BLaER1 (cell line): ENCODE measurements around the gene SLC30A3.

Source experiments
- H3K27ac ChIP-seq: shearing (Covaris generic); formaldehyde crosslinking; 2 replicates; pipeline ENCODE4 v1.8.1; 2022
- H3K27me3 ChIP-seq: shearing (Covaris generic); formaldehyde crosslinking; 2 replicates; pipeline ENCODE4 v1.8.1; 2022
- H3K36me3 ChIP-seq: shearing (Covaris generic); formaldehyde crosslinking; 2 replicates; pipeline ENCODE4 v1.8.1; 2022
- H3K4me1 ChIP-seq: shearing (Covaris generic); formaldehyde crosslinking; 2 replicates; pipeline ENCODE4 v1.8.1; 2022
- H3K4me2 ChIP-seq: shearing (Covaris generic); formaldehyde crosslinking; 2 replicates; pipeline ENCODE4 v1.8.1; 2022
- H3K4me3 ChIP-seq: shearing (Covaris generic); formaldehyde crosslinking; 2 replicates; pipeline ENCODE4 v1.8.1; 2022
- H3K9ac ChIP-seq: shearing (Covaris generic); formaldehyde crosslinking; 2 replicates; pipeline ENCODE4 v1.8.1; 2022
- H3K9me3 ChIP-seq: shearing (Covaris generic); formaldehyde crosslinking; 2 replicates; pipeline ENCODE4 v1.8.1; 2022
- H4K20me1 ChIP-seq: shearing (Covaris generic); formaldehyde crosslinking; 2 replicates; pipeline ENCODE4 v1.8.1; 2022
- Cebpa-rat ChIP-seq: shearing (Covaris generic); IDR thresholded peaks from 2 replicates; pipeline ENCODE4 v1.8.1; 2022

Gene SLC30A3

DNA sequence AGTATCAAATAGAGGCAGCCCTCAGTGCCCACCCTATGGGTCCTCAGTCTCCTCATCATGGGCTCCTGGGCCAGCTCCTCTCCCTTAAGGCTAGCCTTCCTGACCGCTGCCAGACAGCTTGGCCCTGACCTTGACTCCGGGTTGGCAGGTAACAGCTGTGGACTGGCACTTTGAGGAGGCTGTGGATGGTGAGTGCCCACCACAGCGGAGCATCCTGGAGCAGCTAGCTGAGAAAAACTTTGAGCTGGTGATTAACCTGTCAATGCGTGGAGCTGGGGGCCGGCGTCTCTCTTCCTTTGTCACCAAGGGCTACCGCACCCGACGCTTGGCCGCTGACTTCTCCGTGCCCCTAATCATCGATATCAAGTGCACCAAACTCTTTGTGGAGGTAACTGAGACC, 26.7 kb downstream of the SLC30A3 start:
- H3K36me3 ChIP-seq, result peaks cover 100% of the 10 kb centered on the region
- peaks cover 16% of the 10 kb centered on the region for H3K4me1 ChIP-seq
- no peak overlapping the region for H3K4me2 ChIP-seq
- H3K9me3 ChIP-seq, result no peaks in the 10 kb centered on the region
- H3K27me3 ChIP-seq, result no peaks in the 10 kb centered on the region
- no peak overlapping the region for H3K4me3 ChIP-seq
- H3K9ac ChIP-seq, result no peak overlapping the region
- no peak overlapping the region for H3K27ac ChIP-seq
- no peak for TF ChIP-seq Cebpa-rat
- H4K20me1 ChIP-seq, result peaks cover 8% of the 10 kb centered on the region; the same call in 1 of the 2 replicates

DNA sequence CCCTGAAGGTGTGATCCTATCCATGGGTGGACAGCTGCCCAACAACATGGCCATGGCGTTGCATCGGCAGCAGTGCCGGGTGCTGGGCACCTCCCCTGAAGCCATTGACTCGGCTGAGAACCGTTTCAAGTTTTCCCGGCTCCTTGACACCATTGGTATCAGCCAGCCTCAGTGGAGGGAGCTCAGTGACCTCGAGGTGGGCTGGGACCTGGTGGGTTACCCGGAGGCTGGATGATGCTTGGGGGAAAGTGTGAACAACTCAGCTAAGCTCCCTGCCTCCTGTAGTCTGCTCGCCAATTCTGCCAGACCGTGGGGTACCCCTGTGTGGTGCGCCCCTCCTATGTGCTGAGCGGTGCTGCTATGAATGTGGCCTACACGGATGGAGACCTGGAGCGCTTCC, 29.5 kb downstream of the SLC30A3 start:
- TF ChIP-seq Cebpa-rat, result no peak

DNA sequence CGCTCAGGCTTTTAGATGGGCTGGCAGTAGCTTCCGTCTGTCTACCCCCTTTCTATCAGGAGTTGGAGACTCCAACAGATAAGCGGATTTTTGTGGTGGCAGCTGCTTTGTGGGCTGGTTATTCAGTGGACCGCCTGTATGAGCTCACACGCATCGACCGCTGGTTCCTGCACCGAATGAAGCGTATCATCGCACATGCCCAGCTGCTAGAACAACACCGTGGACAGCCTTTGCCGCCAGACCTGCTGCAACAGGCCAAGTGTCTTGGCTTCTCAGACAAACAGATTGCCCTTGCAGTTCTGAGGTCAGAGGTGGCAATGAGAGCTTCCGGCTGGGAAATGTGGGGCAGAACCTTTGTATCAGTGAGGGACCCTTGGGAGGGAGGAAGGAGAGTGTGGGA, 30.9 kb downstream of the SLC30A3 start:
- peak overlapping the region; percentile 91 for H3K4me2 ChIP-seq

More for the DNA sequence above, 29.5 kb downstream of the SLC30A3 start:
- Histone ChIP-seq H3K9ac (no peak overlapping the region), H3K27me3 (no peaks in the 10 kb centered on the region), H3K4me1 (peaks cover 28% of the 10 kb centered on the region), H4K20me1 (peaks cover 8% of the 10 kb centered on the region; the same call in 1 of the 2 replicates), H3K27ac (no peak overlapping the region), H3K4me3 (no peak overlapping the region), H3K36me3 (peaks cover 99% of the 10 kb centered on the region), H3K9me3 (no peaks in the 10 kb centered on the region), H3K4me2 (no peak overlapping the region)

DNA sequence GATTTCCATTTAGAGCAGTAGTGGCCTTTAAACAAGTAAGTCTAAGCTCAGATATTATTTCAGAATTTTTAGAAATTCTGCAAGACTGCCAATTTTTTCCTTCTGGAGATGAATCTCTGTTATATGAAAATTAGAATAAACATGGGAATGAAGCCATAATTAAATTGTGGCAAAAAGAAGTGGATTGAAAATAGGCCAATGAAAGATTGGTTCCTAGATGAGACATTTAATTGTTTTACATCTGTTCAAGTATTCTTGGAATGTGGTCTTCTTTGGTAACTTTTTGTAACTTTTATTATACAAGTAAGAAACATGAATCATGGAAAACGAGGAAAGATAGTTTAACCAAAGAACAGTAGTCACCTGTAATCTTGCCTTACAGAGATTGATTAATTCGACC, 35.3 kb downstream of the SLC30A3 start:
- peaks cover 26% of the 10 kb centered on the region for H3K4me1 ChIP-seq
- no peak overlapping the region for H3K4me2 ChIP-seq
- H3K27ac ChIP-seq, result no peak overlapping the region
- H3K36me3 ChIP-seq, result peaks cover 99% of the 10 kb centered on the region
- peaks cover 5% of the 10 kb centered on the region; the same call in 1 of the 2 replicates for H4K20me1 ChIP-seq
- H3K27me3 ChIP-seq, result no peaks in the 10 kb centered on the region
- no peak overlapping the region for H3K9ac ChIP-seq
- TF ChIP-seq Cebpa-rat, result no peak
- H3K4me3 ChIP-seq, result no peak overlapping the region
- H3K9me3 ChIP-seq, result no peaks in the 10 kb centered on the region

More for the DNA sequence above, 30.9 kb downstream of the SLC30A3 start:
- peaks cover 99% of the 10 kb centered on the region for H3K36me3 ChIP-seq
- no peaks in the 10 kb centered on the region for H3K9me3 ChIP-seq
- no peaks in the 10 kb centered on the region for H3K27me3 ChIP-seq
- H3K9ac ChIP-seq, result peak overlapping the region; percentile 46; the same call in 1 of the 2 replicates
- H3K4me3 ChIP-seq, result no peak overlapping the region
- H3K4me1 ChIP-seq, result peaks cover 28% of the 10 kb centered on the region
- no peak for TF ChIP-seq Cebpa-rat
- H4K20me1 ChIP-seq, result peaks cover 8% of the 10 kb centered on the region; the same call in 1 of the 2 replicates
- H3K27ac ChIP-seq, result peak overlapping the region; percentile 83

DNA sequence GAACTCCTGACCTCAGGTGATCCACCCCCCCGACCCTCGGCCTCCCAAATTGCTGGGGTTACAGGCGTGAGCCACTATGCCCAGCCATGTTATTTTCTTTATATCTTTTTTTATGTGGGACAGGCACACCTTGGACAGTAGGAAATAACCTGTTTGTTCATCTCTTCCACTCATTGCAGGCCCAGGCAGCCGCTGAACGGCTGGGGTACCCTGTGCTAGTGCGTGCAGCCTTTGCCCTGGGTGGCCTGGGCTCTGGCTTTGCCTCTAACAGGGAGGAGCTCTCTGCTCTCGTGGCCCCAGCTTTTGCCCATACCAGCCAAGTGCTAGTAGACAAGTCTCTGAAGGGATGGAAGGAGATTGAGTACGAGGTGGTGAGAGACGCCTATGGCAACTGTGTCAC, 37.3 kb downstream of the SLC30A3 start:
- H3K9me3 ChIP-seq, result no peaks in the 10 kb centered on the region
- peaks cover 6% of the 10 kb centered on the region for H3K4me1 ChIP-seq
- H3K36me3 ChIP-seq, result peaks cover 98% of the 10 kb centered on the region
- H3K27ac ChIP-seq, result no peak overlapping the region
- no peak overlapping the region for H3K4me3 ChIP-seq
- no peak overlapping the region for H3K9ac ChIP-seq
- no peaks in the 10 kb centered on the region for H4K20me1 ChIP-seq
- TF ChIP-seq Cebpa-rat, result no peak
- no peak overlapping the region for H3K4me2 ChIP-seq
- H3K27me3 ChIP-seq, result no peaks in the 10 kb centered on the region

DNA sequence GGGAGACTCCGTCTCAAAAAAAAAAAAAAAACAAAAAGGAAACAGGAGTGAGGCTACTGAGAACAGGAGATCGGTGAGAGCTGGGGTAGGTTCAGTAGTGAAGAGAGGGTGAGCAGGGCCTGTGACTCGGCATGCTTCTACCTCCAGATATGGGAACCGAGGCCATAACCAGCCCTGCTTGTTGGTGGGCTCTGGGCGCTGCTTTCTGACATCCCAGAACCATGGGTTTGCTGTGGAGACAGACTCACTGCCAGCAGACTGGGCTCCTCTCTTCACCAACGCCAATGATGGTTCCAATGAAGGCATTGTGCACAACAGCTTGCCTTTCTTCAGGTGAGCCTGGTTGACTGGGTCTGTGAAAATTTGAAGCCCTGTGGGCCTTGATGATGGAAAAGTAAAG, 39.4 kb downstream of the SLC30A3 start:
- Histone ChIP-seq H3K27me3 (no peaks in the 10 kb centered on the region), H3K4me1 (peaks cover 12% of the 10 kb centered on the region), H3K36me3 (peaks cover 97% of the 10 kb centered on the region), H3K9ac (no peak overlapping the region), H4K20me1 (no peaks in the 10 kb centered on the region), H3K9me3 (no peaks in the 10 kb centered on the region), H3K4me2 (no peak overlapping the region), H3K27ac (no peak overlapping the region), H3K4me3 (no peak overlapping the region)
- TF ChIP-seq Cebpa-rat, result no peak

DNA sequence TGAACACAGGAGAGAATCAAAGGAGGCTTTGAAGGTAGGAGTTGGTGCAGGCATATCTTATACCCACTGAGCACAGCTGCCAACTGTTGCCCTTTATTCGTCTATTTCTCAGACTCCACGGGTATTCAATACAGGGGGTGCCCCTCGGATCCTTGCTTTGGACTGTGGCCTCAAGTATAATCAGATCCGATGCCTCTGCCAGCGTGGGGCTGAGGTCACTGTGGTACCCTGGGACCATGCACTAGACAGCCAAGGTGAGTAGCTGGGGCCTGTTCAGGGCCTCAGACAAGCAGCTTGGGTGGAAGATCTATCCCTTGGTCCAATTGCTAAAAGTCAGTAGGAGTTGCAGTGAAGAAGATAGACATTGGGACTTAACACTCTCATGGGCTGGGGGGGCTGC, 40.4 kb downstream of the SLC30A3 start:
- H3K9ac ChIP-seq, result no peak overlapping the region
- peaks cover 20% of the 10 kb centered on the region for H3K4me1 ChIP-seq
- H3K27me3 ChIP-seq, result no peaks in the 10 kb centered on the region
- H4K20me1 ChIP-seq, result no peaks in the 10 kb centered on the region
- TF ChIP-seq Cebpa-rat, result no peak
- peaks cover 87% of the 10 kb centered on the region for H3K36me3 ChIP-seq
- H3K4me3 ChIP-seq, result no peak overlapping the region
- H3K27ac ChIP-seq, result no peak overlapping the region
- no peaks in the 10 kb centered on the region for H3K9me3 ChIP-seq
- no peak overlapping the region for H3K4me2 ChIP-seq

DNA sequence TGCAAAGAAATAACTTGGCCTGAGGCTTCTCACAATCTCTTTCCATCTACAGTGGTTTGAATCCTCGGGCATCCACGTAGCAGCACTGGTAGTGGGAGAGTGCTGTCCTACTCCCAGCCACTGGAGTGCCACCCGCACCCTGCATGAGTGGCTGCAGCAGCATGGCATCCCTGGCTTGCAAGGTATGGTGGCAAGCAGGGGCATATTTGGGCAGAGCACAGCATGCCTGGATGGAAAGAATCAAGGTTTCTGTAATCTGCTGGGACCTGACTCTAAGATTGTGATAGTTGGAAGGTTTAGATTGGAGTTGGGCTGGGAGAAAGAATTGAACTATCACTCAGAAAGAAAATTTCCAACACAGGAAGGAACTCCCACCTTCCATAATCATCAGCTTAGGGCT, 41.7 kb downstream of the SLC30A3 start:
- H3K9ac ChIP-seq, result no peak overlapping the region
- H3K27me3 ChIP-seq, result no peaks in the 10 kb centered on the region
- H3K4me1 ChIP-seq, result peaks cover 25% of the 10 kb centered on the region
- H3K27ac ChIP-seq, result no peak overlapping the region
- no peak overlapping the region for H3K4me3 ChIP-seq
- H3K4me2 ChIP-seq, result no peak overlapping the region
- H3K9me3 ChIP-seq, result no peaks in the 10 kb centered on the region
- H4K20me1 ChIP-seq, result no peaks in the 10 kb centered on the region
- peaks cover 79% of the 10 kb centered on the region for H3K36me3 ChIP-seq
- TF ChIP-seq Cebpa-rat, result no peak

DNA sequence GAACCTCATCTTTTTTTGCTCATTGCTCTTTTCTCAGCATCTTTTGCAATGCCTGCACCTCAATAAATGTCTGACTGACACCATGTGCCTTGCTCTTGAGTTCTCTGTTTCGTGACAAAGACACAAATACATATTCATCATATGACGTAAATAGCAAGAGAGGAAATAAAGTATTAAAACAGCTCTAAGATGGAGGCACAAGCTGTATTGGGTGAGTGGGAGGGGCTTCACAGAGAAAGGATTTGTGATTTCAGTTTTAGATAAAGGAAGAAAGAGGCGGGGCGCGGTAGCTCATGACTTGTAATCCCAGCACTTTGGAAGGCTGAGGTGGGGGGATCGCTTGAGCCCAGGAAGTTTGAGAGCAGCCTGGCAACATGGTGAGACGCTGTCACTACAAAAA, 42.8 kb downstream of the SLC30A3 start:
- no peak for TF ChIP-seq Cebpa-rat
- no peak overlapping the region for H3K4me2 ChIP-seq
- no peaks in the 10 kb centered on the region for H3K9me3 ChIP-seq
- peaks cover 25% of the 10 kb centered on the region for H3K4me1 ChIP-seq
- no peaks in the 10 kb centered on the region for H3K27me3 ChIP-seq
- peaks cover 77% of the 10 kb centered on the region for H3K36me3 ChIP-seq
- no peaks in the 10 kb centered on the region for H4K20me1 ChIP-seq
- H3K9ac ChIP-seq, result no peak overlapping the region
- H3K4me3 ChIP-seq, result no peak overlapping the region
- H3K27ac ChIP-seq, result no peak overlapping the region

DNA sequence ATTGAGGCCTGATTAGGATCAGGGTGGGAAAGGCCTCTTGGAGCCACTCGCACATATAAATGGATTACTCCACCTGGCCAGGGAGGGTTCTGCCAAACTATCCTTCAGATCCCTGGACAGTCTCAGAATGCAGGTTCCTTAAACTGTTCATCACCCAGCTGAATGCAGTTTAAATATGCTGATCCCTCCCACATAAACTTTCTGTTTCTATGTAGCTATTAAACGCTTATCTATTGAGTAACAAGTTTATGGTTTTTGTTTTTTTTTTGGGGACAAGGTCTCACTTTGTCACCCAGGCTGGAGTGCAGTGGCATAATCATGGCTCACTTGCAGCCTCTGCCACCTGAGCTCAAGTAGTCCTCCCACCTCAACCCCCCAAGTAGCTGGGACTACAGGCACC, 43.8 kb downstream of the SLC30A3 start:
- H3K4me1 ChIP-seq, result peaks cover 25% of the 10 kb centered on the region
- H3K27ac ChIP-seq, result no peak overlapping the region
- H3K4me2 ChIP-seq, result peak overlapping the region; percentile 82; the same call in 1 of the 2 replicates
- no peak overlapping the region for H3K4me3 ChIP-seq
- no peaks in the 10 kb centered on the region for H4K20me1 ChIP-seq
- H3K27me3 ChIP-seq, result no peaks in the 10 kb centered on the region
- no peak overlapping the region for H3K9ac ChIP-seq
- no peak for TF ChIP-seq Cebpa-rat
- H3K9me3 ChIP-seq, result no peaks in the 10 kb centered on the region
- H3K36me3 ChIP-seq, result peaks cover 71% of the 10 kb centered on the region

DNA sequence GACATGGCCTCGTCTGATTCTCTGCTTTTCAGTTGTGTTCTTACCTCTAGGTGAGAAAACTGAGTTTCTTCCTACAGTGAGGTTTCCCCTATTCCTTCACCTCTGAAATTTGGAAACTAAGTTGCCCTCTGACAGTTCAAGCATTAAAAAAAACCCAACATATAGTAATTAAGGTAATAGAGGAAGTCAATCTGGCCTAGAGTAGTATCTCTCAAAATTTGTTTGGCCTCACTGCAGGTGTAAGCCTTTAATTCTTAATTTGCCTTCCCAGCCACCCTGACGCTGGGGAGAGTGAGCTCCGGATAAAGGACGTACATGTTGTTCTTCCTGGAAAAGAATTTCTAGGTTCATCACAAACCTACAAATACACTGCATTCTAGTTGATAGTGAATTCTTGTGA, 44.2 kb downstream of the SLC30A3 start:
- Histone ChIP-seq H3K36me3 (peaks cover 67% of the 10 kb centered on the region), H3K4me3 (peak overlapping the region; percentile 80), H3K9ac (peak overlapping the region; percentile 93; the same call in 1 of the 2 replicates), H3K27me3 (no peaks in the 10 kb centered on the region), H3K4me1 (peaks cover 28% of the 10 kb centered on the region), H4K20me1 (no peaks in the 10 kb centered on the region), H3K9me3 (no peaks in the 10 kb centered on the region), H3K27ac (no peak overlapping the region), H3K4me2 (peak overlapping the region; percentile 82)
- TF ChIP-seq Cebpa-rat, result no peak
